Muscle of leg (tissue), 11 donors: ENCODE measurements around the gene GFOD1. TPM values are rescaled to one million over a fixed set of nuclear protein-coding genes. Genes with fewer than 3 reads are reported as not detected.
"Not testable (repeated sequence)": the region's sequence is repeated elsewhere in the genome, so short reads cannot be mapped to it uniquely, and the experiment has no call there.

ENCODE experiments used
- DNase-seq: peaks from one replicate; pipeline ENCODE4 v3.0.0; 2013
- H3K27ac ChIP-seq: one replicate; pipeline ENCODE4 v1.5.1; 2013; ENCODE audit warnings: mild to moderate bottlenecking, low read length, control low read depth
- H3K27me3 ChIP-seq: one replicate; pipeline ENCODE4 v1.6.1; 2013; ENCODE audit warnings: low read length; ENCODE audit not compliant: control insufficient read depth, insufficient read depth
- H3K36me3 ChIP-seq: one replicate; pipeline ENCODE4 v1.6.1; 2013; ENCODE audit warnings: low read length; ENCODE audit not compliant: control insufficient read depth, insufficient read depth
- H3K4me1 ChIP-seq: one replicate; pipeline ENCODE4 v1.6.1; 2013; ENCODE audit warnings: low read length; ENCODE audit not compliant: control insufficient read depth, insufficient read depth
- H3K4me3 ChIP-seq: one replicate; pipeline ENCODE4 v1.5.1; 2013; ENCODE audit warnings: low read length, control low read depth
- H3K9me3 ChIP-seq: replicated peaks from 2 replicates; pipeline ENCODE4 v1.6.1; 2013; ENCODE audit warnings: low read depth, low read length; ENCODE audit not compliant: control insufficient read depth
- WGBS: methylation state at CpG from one replicate; pipeline ENCODE4 v1.1.5; 2013; ENCODE audit warnings: missing lambda C conversion rate; ENCODE audit not compliant: insufficient coverage; 5-methylcytosine and 5-hydroxymethylcytosine counted together
- polyA plus RNA-seq, 8 donors: library from polyadenylated mRNA; unstranded; fragments of 120-200 nt; gene quantifications; one replicate each; pipeline versions ENCODE4 v1.2.1 to v1.2.3, GENCODE V29; 2013; ENCODE audit warnings: inconsistent platforms in 1 of 8, low replicate concordance in 1 of 8; ENCODE audit not compliant: insufficient read length in 8 of 8, insufficient read depth in 1 of 8
- total RNA-seq: library from RNA; stranded (reverse); fragments of 120-200 nt; gene quantifications from one replicate; pipeline ENCODE4 v1.2.4, GENCODE V29; 2013

GFOD1 gene
- total and polyA plus RNA-seq, 9 donors, result 2.1 to 4.1 (median 2.6) TPM

DNA sequence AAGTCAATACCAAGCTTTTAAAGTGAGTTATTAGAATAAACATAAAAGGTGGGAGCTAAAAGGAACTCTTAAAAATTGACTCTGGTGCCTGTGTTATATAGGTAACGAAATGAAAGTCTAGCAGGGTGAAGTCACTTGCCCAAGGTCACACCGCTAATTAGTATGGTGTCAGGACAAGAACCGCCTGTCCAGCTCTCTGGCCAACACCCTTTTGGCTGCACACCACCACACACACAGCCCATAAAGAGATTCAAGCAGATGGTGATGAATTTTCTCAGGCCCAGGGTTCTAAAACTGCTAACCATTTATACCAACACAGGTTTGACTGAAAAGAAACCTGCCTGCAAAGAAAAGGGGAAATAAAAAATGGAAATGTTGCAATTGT, 20.2 kb downstream of the GFOD1 start:
- 86% methylated on average over 1 of the region's 3 CpGs for WGBS
- Histone ChIP-seq H3K4me1 (peaks cover 3% of the 10 kb centered on the region), H3K27me3 (no peaks in the 10 kb centered on the region), H3K36me3 (no peaks in the 10 kb centered on the region), H3K27ac (no peak overlapping the region), H3K4me3 (no peak overlapping the region), H3K9me3 (peaks cover 3% of the 10 kb centered on the region)
- DNase-seq, result no peak

DNA sequence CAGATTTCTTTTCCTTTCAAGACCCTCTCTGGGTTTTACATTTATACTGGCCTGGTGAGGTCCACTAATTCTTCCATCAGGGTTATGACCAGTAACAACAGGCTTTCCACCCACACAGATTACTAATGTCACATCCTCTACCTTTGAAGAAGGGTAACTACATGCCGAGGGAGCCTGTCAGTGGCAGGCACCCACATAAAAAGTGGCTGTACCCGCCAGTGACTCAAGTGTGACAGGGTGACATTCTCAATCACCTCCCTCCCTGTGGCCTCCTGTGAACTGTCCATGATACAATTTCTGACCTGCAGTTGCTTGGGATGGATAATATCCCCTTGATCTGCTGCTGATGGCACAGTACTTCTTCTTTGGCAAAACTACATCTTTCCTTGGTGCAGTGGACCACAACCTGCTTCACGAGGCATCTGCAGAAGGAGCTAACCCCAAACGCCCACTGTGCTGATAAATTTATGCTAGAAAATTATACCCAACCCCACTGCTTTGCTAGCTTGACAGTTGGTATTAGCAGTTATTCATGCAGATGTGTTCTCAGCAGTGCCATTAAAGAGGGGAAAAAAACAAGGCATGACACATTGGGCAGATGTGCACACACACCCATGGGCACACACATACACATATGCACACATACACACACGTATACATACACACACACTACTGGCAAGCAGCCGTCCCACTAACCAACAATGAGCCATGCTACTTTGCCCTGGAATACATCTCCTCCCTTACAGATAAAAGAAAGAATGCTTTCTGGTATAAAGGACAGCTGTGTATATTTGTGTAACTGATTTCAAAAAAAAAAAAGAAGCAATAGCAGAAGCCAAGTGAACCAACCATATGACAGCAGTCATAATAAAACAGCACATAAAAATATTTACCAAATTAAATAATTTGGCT, 20.8 kb downstream of the GFOD1 start:
- no peak overlapping the region for H3K27ac ChIP-seq
- H3K9me3 ChIP-seq, result peaks cover 3% of the 10 kb centered on the region
- no peaks in the 10 kb centered on the region for H3K27me3 ChIP-seq
- no peak overlapping the region for H3K4me3 ChIP-seq
- H3K36me3 ChIP-seq, result no peaks in the 10 kb centered on the region
- DNase-seq, result no peak
- WGBS, result 85% methylated on average over 2 of the region's 6 CpGs
- H3K4me1 ChIP-seq, result peaks cover 3% of the 10 kb centered on the region

DNA sequence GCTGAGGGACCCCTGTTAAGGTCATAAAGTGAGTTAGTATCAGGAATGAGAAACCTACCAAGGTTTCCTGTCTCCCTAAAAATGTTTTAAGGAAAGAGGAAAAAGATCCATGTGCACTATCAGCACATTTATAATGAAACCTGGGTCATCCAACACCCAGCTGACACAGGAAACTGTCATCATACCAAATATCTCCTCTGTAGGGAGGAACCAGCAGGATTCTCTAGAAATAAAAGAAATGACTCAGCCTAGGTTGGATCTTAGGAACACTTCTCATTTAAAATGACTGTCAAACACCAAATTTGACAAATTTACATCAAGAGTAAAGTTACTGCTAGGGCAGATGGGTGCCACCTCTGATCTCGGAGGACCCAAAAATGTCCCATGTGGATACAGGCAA, 21.7 kb downstream of the GFOD1 start:
- no peak overlapping the region for H3K27ac ChIP-seq
- H3K4me3 ChIP-seq, result no peak overlapping the region
- no peak for DNase-seq
- H3K27me3 ChIP-seq, result no peaks in the 10 kb centered on the region
- no peaks in the 10 kb centered on the region for H3K36me3 ChIP-seq
- H3K9me3 ChIP-seq, result peaks cover 3% of the 10 kb centered on the region
- 86% methylated on average over 1 of the region's 1 CpG for WGBS
- H3K4me1 ChIP-seq, result peaks cover 3% of the 10 kb centered on the region

DNA sequence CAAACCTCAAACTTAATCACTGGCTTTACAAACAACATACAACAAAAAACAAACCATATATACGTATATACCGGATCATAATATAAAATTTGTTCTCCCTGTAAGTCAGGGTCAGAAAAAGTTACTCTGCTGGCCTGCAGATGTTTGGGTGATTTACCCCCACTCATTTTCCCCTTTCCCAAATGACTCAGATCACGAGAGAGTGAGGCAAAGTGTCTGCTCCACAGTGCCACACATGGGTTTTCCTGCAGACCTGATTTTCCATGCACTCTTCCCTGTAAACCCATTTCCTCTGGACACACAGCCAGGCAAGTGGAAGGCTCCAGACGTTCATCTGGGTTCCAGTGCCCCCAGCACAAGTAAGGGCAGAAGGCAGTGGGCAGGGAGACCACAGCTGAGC, 23.5 kb downstream of the GFOD1 start:
- DNase-seq, result no peak
- Histone ChIP-seq H3K9me3 (peaks cover 3% of the 10 kb centered on the region), H3K27ac (no peak overlapping the region), H3K4me1 (peaks cover 3% of the 10 kb centered on the region), H3K36me3 (no peaks in the 10 kb centered on the region), H3K27me3 (no peaks in the 10 kb centered on the region), H3K4me3 (no peak overlapping the region)
- WGBS, result 50% methylated on average over 1 of the region's 4 CpGs

DNA sequence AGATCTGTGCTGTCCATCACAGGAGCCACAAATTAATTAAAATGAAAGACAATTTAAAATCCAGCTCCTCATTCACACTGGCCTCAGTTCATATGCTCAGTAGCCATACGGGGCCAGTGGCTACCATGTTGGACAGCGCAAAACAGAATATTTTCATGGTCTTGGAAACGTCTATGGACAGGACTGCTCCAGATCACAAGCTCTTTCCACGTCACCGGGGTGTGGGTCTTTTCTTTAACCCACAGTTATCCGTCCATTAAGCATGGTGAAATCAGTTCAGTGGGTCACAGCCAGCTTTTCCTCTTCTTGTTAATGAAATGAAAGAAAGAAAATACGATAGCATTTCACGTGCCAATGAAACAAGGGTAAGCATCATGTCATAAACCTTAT, 24.1 kb downstream of the GFOD1 start:
- Histone ChIP-seq H3K27me3 (no peaks in the 10 kb centered on the region), H3K9me3 (peaks cover under 1% of the 10 kb centered on the region), H3K27ac (no peak overlapping the region), H3K4me1 (peaks cover 3% of the 10 kb centered on the region), H3K36me3 (no peaks in the 10 kb centered on the region), H3K4me3 (no peak overlapping the region)
- WGBS, result 82% methylated on average over 3 of the region's 8 CpGs
- no peak for DNase-seq

DNA sequence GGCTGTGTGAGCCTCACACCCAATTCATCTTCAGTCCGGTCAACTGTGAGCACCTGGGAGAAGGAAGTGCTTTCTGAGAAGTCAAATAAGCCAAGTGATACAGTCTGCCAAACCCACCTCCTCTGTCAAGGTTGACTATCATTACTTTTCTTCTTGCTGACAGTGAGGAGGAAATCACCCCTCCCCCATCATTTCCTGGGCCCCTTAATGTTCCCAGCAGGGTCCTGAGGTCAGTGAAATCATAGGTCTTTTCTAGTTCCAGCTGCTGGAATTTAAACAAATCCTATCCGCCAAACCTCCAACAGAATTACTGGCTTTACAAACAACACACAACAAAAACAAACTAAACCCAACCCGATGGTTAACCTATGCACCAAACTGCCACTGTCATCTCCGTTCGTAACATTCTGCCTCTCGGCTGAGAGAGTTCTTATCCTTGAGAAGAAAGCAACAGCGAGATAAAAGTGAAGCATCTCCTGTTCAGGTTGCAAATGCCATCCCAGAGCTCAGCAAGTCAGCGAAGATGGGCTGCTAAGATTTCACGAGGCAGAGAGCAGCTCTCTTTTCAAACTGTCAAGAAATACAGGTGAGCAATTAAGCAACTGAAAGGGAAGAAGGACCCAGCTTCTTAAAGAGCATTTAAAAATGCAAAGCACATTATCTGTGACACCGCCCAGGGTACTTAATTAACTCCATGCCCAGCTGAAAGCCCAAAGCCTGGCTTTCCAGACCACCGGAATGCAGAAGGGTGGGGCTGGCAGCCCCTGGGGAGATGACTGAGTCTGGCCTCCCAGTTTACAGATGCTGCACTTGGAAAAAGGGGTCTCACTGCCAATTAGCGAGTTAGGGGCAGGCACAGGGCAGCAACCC, 24.7 kb downstream of the GFOD1 start:
- H3K27ac ChIP-seq, result no peak overlapping the region
- H3K4me1 ChIP-seq, result peaks cover 3% of the 10 kb centered on the region
- no peak overlapping the region for H3K4me3 ChIP-seq
- 41% methylated on average over 11 of the region's 12 CpGs for WGBS
- no peaks in the 10 kb centered on the region for H3K27me3 ChIP-seq
- no peaks in the 10 kb centered on the region for H3K9me3 ChIP-seq
- H3K36me3 ChIP-seq, result no peaks in the 10 kb centered on the region
- DNase-seq, result no peak

DNA sequence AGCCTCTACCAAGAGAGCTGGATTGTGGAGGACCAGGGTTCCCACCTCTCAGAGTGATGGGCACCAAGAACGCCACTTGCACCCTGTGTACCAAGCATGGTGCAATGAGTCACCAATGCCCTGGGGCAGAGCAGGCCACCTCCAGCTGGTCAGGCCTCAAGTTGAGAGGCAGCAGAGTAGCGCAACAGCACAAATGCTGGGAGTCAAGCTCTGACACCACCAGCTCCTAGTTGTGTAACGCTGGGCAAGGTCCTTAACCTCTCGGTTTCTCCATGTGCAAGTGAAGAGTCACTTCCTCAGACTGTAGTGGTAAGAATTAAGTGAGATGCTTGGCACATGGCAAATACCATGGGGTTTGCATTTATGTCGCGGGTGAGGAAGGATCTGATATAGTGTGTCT, 25.6 kb downstream of the GFOD1 start:
- no peak for DNase-seq
- H3K27me3 ChIP-seq, result no peaks in the 10 kb centered on the region
- H3K4me3 ChIP-seq, result no peak overlapping the region
- no peaks in the 10 kb centered on the region for H3K36me3 ChIP-seq
- no peak overlapping the region for H3K27ac ChIP-seq
- WGBS, result 82% methylated on average over 4 of the region's 6 CpGs
- H3K4me1 ChIP-seq, result peaks cover 5% of the 10 kb centered on the region
- no peaks in the 10 kb centered on the region for H3K9me3 ChIP-seq

DNA sequence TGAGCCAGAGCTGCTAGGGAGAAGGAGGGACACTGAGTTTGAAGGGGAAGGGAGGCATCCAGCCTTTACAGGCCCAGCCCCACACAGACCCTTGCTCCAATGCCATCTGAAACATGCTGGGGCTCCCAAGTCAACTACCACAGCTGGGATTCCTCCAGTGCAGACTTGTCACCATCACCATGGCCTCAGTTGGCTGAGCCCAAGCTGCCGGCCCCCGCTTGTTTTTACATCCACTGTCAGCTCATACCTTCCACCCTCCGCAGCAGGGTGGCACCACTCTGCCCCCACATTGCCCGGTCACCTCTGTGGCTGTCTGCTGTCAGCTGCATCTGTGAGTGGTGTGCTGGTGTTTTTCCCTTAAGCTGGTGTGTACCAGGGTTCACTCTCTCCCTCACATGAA, 26.1 kb downstream of the GFOD1 start:
- Histone ChIP-seq H3K27ac (no peak overlapping the region), H3K36me3 (no peaks in the 10 kb centered on the region), H3K9me3 (no peaks in the 10 kb centered on the region), H3K4me3 (no peak overlapping the region), H3K4me1 (peaks cover 5% of the 10 kb centered on the region), H3K27me3 (no peaks in the 10 kb centered on the region)
- DNase-seq, result no peak
- 100% methylated on average over 1 of the region's 4 CpGs for WGBS

DNA sequence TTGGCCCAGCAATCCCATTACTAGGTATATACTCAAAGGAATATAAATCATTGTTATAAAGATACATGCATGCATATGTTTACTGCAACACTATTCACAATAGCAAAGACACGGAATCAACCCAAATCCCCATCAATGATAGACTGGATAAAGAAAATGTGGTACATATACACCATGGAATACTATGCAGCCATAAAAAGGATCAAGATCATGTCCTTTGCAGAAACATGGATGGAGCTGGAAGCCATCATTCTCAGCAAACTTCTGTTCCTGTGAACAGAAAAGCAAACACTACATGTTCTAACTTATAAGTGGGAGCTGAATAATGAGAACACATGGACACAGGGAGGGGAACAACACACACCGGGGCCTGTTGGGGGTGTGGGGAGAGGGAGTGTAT, 27.1 kb downstream of the GFOD1 start:
- not testable (repeated sequence) for H3K4me3 ChIP-seq, H3K36me3 ChIP-seq, H3K27me3 ChIP-seq, H3K27ac ChIP-seq, H3K9me3 ChIP-seq, DNase-seq, H3K4me1 ChIP-seq
- no CpG with 5 or more reads among the region's 2 CpGs for WGBS

DNA sequence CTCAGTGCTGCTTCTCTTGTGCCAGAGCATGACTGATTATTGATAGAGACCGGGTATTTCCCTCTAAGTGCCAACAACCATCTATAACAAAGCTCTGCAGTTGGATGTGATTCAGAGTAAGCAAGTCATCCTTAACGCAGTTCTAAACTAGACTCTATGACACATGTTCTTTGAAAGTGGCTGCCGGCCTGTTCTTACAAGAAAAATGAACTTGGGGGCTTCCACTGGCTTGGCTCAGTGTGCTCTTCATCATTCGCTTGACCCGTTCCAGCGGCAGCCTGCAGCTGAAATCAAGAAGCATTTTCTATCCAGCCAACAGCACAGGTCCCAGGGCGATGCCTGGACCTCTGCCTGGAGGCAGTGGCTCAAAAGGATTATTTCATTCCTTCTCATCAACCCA, 29.8 kb downstream of the GFOD1 start:
- 21% methylated on average over 5 of the region's 7 CpGs for WGBS
- Histone ChIP-seq H3K4me1 (peaks cover 17% of the 10 kb centered on the region), H3K27ac (no peak overlapping the region)

More for the DNA sequence above, 29.8 kb downstream of the GFOD1 start:
- Histone ChIP-seq H3K4me3 (no peak overlapping the region), H3K9me3 (no peaks in the 10 kb centered on the region), H3K36me3 (no peaks in the 10 kb centered on the region), H3K27me3 (peaks cover 2% of the 10 kb centered on the region)
- peak; percentile 91 for DNase-seq
